Mucosa of stomach (tissue), 1 donor: Measurements from ENCODE around the gene CSNK1G1.

Experiments used
- H3K27me3 ChIP-seq: one replicate; pipeline ENCODE4 v1.7.0; 2013; ENCODE audit warnings: mild to moderate bottlenecking, low read length; ENCODE audit not compliant: control insufficient read depth, insufficient read depth
- H3K36me3 ChIP-seq: one replicate; pipeline ENCODE4 v1.7.0; 2013; ENCODE audit warnings: low read length; ENCODE audit not compliant: control insufficient read depth, insufficient read depth
- H3K4me1 ChIP-seq: one replicate; pipeline ENCODE4 v1.7.0; 2013; ENCODE audit warnings: mild to moderate bottlenecking, low read length; ENCODE audit not compliant: control insufficient read depth, insufficient read depth
- H3K4me3 ChIP-seq: one replicate; pipeline ENCODE4 v1.7.0; 2013; ENCODE audit warnings: low read length
- H3K9ac ChIP-seq: one replicate; pipeline ENCODE4 v1.7.0; 2013; ENCODE audit warnings: mild to moderate bottlenecking, low read length, moderate library complexity
- H3K9me3 ChIP-seq: one replicate; pipeline ENCODE4 v1.7.0; 2013; ENCODE audit warnings: mild to moderate bottlenecking, low read length, moderate library complexity; ENCODE audit not compliant: control insufficient read depth
- donor health status: Pancreatic carcinoma.

The CSNK1G1 gene

GRCh38 chr15:64315216-64315615, 40.8 kb downstream of the CSNK1G1 start:
- Histone ChIP-seq H3K36me3 (no peaks in the 10 kb centered on the region), H3K9me3 (no peaks in the 10 kb centered on the region), H3K27me3 (no peaks in the 10 kb centered on the region), H3K4me1 (no peaks in the 10 kb centered on the region), H3K4me3 (no peak overlapping the region), H3K9ac (no peak overlapping the region)

- no peaks in the 10 kb centered on the region for H3K9me3 ChIP-seq
- no peaks in the 10 kb centered on the region for H3K4me1 ChIP-seq
- no peaks in the 10 kb centered on the region for H3K36me3 ChIP-seq
- no peak overlapping the region for H3K4me3 ChIP-seq
- no peak overlapping the region for H3K9ac ChIP-seq
- no peaks in the 10 kb centered on the region for H3K27me3 ChIP-seq
Observed at GRCh38 chr15:64314456-64314855, 41.5 kb downstream of the CSNK1G1 start.

GRCh38 chr15:64311566-64311965, 44.4 kb downstream of the CSNK1G1 start:
- H3K4me1 ChIP-seq, result no peaks in the 10 kb centered on the region
- H3K9ac ChIP-seq, result no peak overlapping the region
- H3K4me3 ChIP-seq, result no peak overlapping the region
- no peaks in the 10 kb centered on the region for H3K27me3 ChIP-seq
- no peaks in the 10 kb centered on the region for H3K36me3 ChIP-seq
- H3K9me3 ChIP-seq, result no peaks in the 10 kb centered on the region

- no peaks in the 10 kb centered on the region for H3K9me3 ChIP-seq
- H3K27me3 ChIP-seq, result no peaks in the 10 kb centered on the region
- no peak overlapping the region for H3K9ac ChIP-seq
- H3K4me3 ChIP-seq, result no peak overlapping the region
- H3K4me1 ChIP-seq, result no peaks in the 10 kb centered on the region
- H3K36me3 ChIP-seq, result no peaks in the 10 kb centered on the region
Observed at GRCh38 chr15:64310036-64310435, 45.9 kb downstream of the CSNK1G1 start.

- Histone ChIP-seq H3K4me1 (no peaks in the 10 kb centered on the region), H3K36me3 (no peaks in the 10 kb centered on the region), H3K9ac (no peak overlapping the region), H3K27me3 (no peaks in the 10 kb centered on the region), H3K4me3 (no peak overlapping the region), H3K9me3 (no peaks in the 10 kb centered on the region)
Observed at GRCh38 chr15:64305261-64305660, 50.7 kb downstream of the CSNK1G1 start.

- no peak overlapping the region for H3K4me3 ChIP-seq
- H3K9ac ChIP-seq, result no peak overlapping the region
- H3K36me3 ChIP-seq, result no peaks in the 10 kb centered on the region
- H3K9me3 ChIP-seq, result no peaks in the 10 kb centered on the region
- no peaks in the 10 kb centered on the region for H3K27me3 ChIP-seq
- no peaks in the 10 kb centered on the region for H3K4me1 ChIP-seq
Observed at GRCh38 chr15:64289550-64289949, 66.4 kb downstream of the CSNK1G1 start.

- no peaks in the 10 kb centered on the region for H3K9me3 ChIP-seq
- H3K4me3 ChIP-seq, result no peak overlapping the region
- H3K36me3 ChIP-seq, result no peaks in the 10 kb centered on the region
- H3K9ac ChIP-seq, result no peak overlapping the region
- no peaks in the 10 kb centered on the region for H3K4me1 ChIP-seq
- no peaks in the 10 kb centered on the region for H3K27me3 ChIP-seq
Observed at GRCh38 chr15:64288999-64289398, 67.0 kb downstream of the CSNK1G1 start.

GRCh38 chr15:64288577-64288976, 67.4 kb downstream of the CSNK1G1 start:
- no peak overlapping the region for H3K4me3 ChIP-seq
- no peaks in the 10 kb centered on the region for H3K36me3 ChIP-seq
- H3K9ac ChIP-seq, result no peak overlapping the region
- H3K4me1 ChIP-seq, result no peaks in the 10 kb centered on the region
- no peaks in the 10 kb centered on the region for H3K27me3 ChIP-seq
- no peaks in the 10 kb centered on the region for H3K9me3 ChIP-seq

GRCh38 chr15:64287953-64288352, 68.0 kb downstream of the CSNK1G1 start:
- Histone ChIP-seq H3K9me3 (no peaks in the 10 kb centered on the region), H3K4me1 (no peaks in the 10 kb centered on the region), H3K4me3 (no peak overlapping the region), H3K27me3 (no peaks in the 10 kb centered on the region), H3K9ac (no peak overlapping the region), H3K36me3 (no peaks in the 10 kb centered on the region)

- H3K27me3 ChIP-seq, result no peaks in the 10 kb centered on the region
- no peak overlapping the region for H3K9ac ChIP-seq
- no peaks in the 10 kb centered on the region for H3K36me3 ChIP-seq
- no peaks in the 10 kb centered on the region for H3K4me1 ChIP-seq
- no peak overlapping the region for H3K4me3 ChIP-seq
- H3K9me3 ChIP-seq, result no peaks in the 10 kb centered on the region
Observed at GRCh38 chr15:64286473-64286872, 69.5 kb downstream of the CSNK1G1 start.

GRCh38 chr15:64285871-64286270, 70.1 kb downstream of the CSNK1G1 start:
- Histone ChIP-seq H3K4me3 (no peak overlapping the region), H3K4me1 (no peaks in the 10 kb centered on the region), H3K36me3 (no peaks in the 10 kb centered on the region), H3K9ac (no peak overlapping the region), H3K27me3 (no peaks in the 10 kb centered on the region), H3K9me3 (no peaks in the 10 kb centered on the region)

GRCh38 chr15:64285150-64285549, 70.8 kb downstream of the CSNK1G1 start:
- Histone ChIP-seq H3K4me1 (no peaks in the 10 kb centered on the region), H3K4me3 (no peak overlapping the region), H3K9me3 (no peaks in the 10 kb centered on the region), H3K36me3 (no peaks in the 10 kb centered on the region), H3K27me3 (no peaks in the 10 kb centered on the region), H3K9ac (no peak overlapping the region)

- H3K9me3 ChIP-seq, result no peaks in the 10 kb centered on the region
- no peaks in the 10 kb centered on the region for H3K36me3 ChIP-seq
- H3K4me3 ChIP-seq, result no peak overlapping the region
- H3K9ac ChIP-seq, result no peak overlapping the region
- H3K27me3 ChIP-seq, result no peaks in the 10 kb centered on the region
- H3K4me1 ChIP-seq, result no peaks in the 10 kb centered on the region
Observed at GRCh38 chr15:64284042-64284441, 71.9 kb downstream of the CSNK1G1 start.
